Activated T-helper 1 cell treated with Interleukin-2 at 50 U/mL for 16 hours (primary cell): ENCODE results near the gene AGPS.
"Not testable (repeated sequence)": the region's sequence is repeated elsewhere in the genome, so short reads cannot be mapped to it uniquely, and the experiment has no call there.

Experiments used
- DNase-seq: peaks from one replicate; pipeline ENCODE4 v3.0.0-alpha.2; 2020; ENCODE audit warnings: low read depth

The AGPS gene

DNA sequence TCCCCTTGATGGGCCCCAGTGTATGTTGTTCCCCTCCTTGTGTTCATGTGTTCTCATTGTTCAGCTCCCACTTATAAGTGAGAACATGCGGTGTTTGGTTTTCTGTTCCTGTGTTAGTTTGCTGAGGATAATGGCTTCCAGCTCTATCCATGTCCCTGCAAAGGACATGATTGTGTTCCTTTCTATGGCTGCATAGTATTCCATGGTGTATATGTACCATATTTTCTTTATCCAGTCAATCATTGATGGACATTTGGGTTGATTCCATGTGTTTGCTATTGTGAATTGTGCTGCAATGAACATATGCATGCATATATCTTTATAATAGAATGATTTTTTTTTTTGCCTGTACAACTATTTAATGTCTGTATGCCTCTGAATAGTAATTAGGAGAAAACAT is 31.5 kb downstream of the AGPS start:
- not testable (repeated sequence) for DNase-seq

DNA sequence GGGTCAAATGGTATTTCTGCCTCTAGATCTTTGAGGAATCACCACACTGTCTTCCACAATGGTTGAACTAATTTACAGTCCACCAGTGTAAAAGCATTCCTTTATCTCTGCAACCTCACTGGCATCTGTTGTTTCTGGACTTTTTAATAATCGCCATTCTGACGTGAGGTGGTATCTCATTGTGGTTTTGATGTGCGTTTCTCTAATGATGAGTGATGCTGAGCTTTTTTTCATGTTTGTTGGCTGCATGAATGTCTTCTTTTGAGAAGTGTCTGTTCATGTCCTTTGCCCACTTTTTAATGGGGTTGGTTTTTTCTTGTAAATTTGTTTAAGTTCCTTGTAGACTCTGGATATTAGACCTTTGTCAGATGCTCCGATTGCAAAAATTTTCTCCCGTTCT is 32.0 kb downstream of the AGPS start:
- DNase-seq: not testable (repeated sequence)

DNA sequence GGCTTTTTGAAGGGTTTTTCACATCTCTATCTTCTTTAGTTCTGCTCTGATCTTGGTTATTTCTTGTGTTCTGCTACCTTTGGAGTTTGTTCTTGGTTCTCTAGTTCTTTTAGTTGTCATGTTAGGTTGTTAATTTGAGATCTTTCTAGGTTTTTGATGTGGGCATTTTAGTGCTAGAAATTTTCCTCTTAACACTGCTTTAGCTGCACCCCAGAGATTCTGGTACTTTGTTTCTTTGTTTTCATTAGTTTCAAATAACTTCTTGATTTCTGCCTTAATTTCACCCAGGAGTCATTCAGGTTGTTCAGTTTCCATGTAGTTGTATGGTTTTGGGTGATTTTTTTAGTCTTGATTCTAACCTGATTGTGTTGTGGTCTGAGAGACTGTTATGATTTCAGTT is 34.7 kb downstream of the AGPS start:
- no peak for DNase-seq

DNA sequence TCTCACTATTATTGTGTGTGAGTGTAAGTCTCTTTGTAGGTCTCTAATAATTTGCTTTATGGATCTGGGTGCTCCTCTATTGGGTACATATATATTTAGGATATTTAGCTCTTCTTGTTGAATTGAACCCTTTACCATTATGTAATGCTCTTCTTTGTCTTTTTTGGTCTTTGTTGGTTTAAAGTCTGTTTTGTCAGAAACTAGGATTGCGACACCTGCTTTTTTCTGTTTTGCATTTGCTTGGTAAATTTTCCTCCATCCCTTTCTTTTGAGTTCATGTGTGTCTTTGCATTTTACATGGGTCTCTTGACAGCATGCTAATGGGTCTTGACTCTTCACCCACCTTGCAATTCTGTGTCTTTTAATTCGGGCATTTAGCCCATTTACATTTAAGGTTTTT is 35.4 kb downstream of the AGPS start:
- DNase-seq: not testable (repeated sequence)

DNA sequence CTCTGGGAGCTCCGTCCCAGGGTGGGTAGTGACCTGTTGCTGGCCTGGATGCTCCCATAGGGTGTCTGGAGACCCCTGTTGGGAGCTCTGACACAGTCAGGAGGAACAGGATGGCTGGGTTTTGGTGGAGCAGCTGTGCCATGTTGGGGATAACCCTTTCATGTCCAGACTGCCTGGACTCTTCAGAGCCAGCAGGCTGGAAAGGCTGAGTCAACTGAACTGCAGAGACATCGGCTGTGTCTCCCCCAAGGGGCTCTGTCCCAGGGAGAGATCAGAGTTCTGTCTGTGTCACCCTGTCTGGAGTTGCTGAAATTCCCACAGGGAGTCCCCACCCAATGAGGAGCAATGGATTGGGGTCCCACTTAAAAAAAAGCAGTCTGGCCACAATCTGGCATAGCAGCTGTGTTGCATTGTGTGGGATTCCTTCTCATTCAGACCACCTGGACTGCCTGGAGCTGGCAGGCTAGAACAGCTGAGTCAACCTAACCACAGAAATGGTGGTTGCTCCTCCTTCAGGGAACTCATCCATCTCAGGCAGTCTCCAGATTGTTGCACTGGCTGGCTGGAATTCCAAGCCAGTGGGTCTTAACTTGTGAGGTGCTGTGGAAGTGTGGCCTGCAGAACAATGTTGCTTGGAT is 37.2 kb downstream of the AGPS start:
- no peak for DNase-seq

DNA sequence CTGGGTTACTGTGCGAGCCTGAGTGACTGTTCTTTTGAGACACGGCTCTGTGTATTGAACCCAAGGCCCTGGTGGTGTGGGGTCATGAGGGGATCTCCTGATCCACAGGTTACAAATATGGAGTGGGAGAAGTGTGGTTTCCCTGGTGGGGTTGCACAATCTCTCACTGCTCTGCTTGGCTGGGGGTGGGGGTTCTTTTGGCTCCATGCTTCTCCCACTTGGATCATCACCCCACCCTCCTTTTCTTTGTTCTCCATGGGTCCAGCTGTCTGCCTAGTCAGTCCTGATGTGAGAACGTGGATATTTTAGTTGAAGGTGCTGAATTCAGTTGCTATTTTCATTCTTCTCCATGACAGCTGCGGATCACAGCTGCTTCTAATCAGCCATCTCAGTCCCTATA is 37.8 kb downstream of the AGPS start:
- DNase-seq: no peak

DNA sequence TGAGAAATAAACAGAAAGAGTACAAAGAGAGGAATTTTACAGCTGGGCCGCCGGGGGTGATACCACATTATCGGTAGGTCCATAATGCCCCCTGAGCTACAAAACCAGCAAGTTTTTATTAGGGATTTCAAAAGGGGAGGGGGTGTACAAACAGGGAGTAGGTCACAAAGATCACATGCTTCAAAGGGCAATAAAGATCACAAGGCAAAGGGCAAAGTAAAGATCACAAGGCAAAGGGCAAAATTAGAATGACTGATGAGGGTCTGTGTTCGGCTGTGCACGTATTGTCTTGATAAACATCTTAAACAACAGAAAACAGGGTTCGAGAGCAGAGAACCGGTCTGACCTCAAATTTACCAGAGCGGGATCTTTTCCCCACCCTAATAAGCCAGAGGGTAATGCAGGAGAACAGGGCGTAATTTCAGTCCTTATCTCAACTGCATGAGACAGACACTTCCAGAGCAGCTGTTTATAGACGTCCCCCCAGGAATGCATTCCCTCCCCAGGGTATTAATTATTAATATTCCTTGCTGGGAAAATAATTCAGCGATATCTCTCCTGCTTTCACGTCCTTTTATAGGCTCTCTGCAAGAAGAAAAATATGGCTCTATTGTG is 38.6 kb downstream of the AGPS start:
- DNase-seq: not testable (repeated sequence)

DNA sequence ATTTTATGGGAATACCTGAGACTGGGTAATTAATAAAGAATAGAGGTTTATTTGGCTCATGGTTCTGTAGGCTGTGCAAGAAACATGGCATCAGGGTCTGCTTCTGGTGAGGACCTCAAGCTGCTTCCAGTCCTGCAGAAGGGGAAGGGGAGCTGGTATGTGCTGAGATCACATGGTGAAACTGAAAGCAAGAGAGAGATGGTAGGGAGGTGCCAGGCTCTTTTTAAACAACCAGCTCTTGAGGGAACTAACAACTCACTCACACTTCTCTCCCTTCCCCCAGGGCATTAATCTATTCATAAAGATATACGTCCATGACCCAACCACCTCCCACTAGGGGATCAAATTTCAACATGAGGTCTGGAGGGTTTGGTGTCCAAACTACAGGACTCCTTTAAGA is 40.1 kb downstream of the AGPS start:
- DNase-seq: no peak

DNA sequence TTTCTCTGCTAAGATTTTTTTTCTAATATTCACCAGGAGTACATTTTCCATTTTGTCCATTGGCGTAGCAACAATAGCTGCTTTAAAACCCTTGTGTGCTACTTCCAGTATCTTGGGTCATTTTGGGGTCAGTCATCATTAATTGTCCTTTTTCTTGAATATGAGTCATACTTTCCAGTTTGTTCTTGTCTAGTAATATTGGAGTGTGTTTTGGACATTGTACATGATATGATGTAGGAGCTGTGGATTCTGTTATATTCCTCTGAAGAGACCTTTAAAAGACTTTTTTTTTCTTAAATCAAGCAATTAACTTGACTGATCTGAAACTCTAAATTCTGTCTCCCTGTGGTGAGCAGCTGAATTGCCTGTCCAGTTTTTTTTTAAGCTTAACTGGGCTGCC is 40.8 kb downstream of the AGPS start:
- DNase-seq: no peak

DNA sequence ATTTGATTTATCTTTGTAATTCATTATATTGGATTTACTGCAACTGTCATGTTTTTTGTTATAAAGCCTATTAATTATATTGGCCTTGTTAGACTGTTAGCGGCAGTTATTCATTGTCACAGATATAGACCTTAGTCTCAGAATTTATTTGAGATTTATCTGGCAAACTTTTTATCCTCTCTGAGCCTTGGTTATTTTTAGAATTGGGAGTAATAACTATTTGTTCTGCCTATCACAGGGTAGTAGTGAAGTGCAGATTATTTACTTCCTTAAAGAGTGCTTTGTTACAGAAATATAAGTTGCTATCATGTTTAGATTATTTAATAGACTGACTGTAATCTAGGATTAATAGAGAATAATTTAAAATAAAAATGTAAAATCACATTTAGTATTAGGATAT is 41.9 kb downstream of the AGPS start:
- no peak for DNase-seq

DNA sequence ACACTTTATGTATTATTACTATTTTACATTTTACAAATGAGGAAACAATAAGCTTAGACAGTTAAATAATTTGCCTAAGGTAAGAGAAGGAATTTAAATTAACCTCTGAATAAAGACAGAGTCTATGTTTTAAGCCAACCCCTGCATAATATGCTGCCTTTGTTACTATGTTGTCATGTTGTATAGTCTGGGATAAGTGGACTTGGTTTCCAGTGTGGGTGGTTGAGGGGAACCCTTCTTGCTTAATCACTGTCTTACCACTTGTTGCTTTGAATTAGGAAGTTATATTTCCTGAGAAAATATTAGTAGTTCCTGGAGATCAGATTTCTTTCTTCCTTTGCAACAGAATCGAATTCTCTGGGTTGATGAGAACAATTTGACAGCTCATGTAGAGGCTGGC is 52.6 kb downstream of the AGPS start:
- no peak for DNase-seq

DNA sequence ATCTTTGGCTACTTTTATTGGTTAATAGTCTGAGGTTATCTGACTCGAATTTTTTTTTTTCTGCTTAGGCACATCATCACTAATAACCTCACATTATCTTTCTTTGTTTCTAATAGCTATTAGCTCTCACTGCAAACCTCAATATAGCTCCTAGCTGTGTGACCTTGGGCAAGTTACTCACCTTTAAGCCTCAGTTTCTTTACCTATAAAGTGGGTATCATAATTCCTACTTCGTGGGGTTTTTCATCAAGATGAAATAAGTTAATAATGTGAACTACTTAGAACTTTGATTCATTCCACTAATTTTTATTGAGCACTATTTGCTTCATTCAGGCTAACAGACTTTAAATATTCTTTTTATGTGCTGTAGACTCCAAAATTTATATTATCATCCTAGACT is 55.5 kb downstream of the AGPS start:
- no peak for DNase-seq

DNA sequence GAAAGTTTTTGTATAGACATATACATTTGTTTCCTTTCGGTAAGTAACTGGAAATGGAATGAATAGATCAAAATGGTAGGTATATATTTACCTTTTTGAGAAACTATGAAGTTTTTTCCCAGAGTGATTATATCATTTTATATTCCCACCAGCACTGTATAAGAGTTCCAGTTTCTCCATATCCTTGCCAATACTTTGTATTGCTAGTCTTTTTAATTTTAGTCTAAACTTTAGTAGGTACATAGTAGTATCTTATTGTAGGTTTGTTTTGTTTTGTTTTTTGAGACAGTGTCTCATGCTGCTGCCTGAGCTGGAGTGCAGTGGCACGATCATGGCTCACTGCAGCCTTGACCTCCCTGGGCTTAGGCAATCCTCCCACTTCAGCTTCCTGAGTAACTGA is 56.6 kb downstream of the AGPS start:
- no peak for DNase-seq

DNA sequence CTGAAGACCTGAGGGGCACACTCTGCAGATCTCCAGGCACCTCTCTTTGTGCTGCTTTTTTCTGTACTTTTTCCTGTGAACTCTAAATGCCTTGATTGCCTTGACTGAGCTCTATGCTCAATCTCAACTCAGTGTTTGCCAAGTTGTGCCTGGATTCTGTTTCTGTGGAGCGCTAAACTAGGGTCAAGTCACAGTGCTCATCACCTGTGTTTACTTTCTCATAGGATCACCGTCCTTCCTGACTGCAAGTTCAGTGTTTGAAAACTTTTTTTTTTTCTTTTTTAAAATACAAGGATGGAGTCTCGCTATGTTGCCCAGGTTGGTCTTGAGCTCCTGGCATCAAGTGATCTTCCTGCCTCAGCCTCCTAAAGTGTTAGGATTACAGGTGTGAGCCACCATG is 62.6 kb downstream of the AGPS start:
- DNase-seq: no peak

DNA sequence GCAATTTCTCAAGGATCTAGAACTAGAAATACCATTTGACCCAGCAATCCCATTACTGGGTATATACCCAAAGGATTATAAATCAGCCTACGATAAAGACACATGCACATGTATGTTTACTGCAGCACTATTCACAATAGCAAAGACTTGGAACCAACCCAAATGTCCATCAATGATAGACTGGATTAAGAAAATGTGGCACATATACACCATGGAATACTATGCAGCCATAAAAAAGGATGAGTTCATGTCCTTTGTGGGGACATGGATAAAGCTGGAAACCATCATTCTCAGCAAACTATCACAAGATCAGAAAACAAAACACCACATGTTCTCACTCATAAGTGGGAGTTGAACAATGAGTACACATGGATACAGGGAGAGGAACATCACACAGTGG is 67.2 kb downstream of the AGPS start:
- not testable (repeated sequence) for DNase-seq

DNA sequence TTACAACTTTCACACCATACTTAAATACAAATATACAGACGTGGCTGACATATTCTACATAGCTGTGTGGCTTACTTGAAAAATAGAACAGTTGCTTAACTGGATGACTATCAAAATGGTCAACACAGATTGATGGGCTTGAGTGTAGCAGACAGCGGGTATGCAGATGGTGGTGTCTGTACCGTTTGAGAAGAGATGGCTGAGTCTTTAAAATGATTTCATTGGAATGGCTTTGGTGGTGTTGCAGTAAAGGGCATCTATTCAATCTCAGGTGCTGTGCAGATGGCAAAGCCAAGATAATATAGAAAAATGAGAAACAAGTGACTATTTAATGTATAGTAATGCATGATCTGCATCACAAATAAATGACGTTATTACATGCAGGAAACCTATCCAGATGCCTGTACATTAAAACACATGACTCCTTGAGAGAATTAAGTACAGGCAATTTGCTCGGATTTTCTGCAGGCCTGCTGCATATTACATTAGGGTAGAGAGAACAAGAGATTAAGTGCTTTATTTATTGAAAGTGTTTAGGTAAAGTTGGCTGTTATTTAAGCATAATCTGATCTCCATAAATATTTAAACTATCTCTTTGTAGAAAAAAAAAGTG is 68.5 kb downstream of the AGPS start:
- no peak for DNase-seq

DNA sequence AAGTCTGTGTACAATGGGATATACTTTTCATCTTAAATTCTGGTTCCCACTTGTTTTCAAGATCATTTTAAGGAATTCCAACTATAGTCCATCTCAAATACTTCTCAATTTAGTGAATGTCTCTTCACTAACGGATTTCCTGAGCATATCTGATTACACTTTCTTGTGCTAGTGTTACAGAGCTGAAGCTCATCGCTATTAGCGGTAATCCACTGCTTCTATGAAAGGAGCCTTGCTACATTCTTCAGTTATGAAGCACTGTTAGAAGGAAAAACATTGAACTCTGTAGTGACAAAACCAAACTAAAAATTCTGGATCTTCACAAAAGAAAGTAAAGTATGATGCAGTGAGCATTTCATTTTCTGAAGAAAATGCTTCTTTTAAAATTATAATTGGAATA is 72.0 kb downstream of the AGPS start:
- DNase-seq: no peak

DNA sequence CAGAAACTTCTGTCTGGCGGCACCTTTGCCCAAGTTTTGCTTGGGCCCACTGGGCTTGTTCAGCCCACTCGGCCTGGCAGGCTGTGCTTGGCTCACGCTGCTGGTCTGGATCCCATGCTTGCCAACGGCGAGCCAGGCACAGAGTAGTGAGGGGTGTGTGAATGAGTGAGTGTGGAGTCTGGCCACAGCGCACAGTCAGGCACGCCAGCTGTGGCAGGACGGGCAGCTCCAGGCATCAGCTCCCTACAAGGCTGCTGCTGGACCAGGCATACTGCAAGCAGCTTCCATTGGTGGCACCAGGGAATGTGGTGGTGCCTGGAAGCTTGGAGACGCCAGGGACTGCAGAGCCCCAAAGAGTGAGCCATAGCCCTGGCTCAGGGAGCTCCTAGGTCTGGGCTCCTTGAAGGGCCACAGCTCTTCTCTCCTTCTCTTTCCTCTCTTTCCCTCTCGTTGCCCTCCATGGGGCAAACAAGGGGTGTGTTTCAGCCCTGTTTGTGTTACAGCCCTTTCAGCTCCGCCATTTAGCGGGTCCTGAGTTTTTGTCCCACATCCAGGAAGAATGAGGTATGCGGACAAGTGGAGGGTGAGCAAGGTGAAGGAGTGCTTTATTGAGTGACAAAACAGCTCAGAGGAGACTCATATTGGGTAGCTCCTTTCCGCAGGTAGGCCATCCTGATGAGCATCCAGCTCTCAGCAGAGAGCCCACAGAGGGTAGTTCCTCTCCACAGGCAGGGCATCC is 73.0 kb downstream of the AGPS start:
- no peak for DNase-seq

DNA sequence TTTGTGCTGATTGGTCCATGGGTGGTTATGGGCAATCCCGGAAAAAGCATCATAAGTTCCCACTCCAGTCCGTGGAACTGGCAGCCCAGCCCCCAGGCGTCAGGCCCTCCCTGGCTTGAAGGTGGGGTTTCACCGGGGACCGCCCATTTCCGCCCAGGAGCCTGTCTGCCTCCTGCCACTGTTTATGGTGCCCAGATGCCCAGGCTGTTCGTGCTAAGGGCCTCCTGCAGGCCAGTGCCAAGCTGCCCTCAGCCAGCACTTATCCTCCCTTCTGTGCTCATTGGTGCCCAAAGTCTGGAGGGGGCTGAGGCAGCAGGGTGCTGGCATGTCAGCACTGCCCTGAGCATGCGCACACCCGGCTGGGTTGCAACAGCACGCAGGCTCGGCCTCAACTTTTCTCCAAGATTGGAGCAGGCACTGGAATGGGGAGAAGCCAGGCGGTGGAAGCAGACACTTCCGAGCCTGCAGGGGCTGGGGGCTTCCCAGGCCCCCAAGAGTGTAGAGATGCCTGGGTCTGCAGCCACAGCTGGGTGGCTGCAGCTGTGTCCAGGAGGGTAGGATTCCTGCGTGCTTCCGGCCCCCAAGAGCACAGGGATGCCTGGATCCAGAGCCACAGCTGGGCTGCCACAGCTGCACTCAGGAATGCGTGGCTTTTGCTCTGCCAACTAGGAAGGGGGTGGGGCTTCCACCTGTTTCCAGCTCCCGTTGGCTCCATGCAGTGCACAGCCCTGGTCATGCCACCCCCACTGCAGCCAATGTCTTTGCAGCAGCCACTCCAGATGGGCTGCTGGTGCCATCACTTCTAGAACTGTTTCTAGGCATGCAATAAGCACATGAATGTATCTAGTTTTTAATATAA is 74.0 kb downstream of the AGPS start:
- DNase-seq: no peak

DNA sequence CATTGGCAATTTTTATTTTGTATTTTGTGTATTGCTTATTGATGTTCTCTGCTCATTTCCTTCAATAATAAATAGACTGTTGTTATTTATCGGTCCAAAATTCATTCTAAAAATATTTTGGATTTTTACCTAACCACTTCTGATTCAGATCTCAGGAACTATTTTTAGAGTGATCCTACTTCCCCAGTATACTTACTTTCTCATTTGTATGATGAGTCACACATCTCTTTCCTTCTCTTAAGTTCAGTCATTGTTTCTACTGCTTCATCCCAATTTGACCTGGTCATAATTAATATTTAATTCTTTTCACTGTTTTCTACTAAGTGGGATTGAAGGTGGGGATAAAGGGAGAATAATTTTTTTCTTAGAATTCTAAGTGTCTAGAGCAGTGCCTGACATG is 75.1 kb downstream of the AGPS start:
- no peak for DNase-seq

DNA sequence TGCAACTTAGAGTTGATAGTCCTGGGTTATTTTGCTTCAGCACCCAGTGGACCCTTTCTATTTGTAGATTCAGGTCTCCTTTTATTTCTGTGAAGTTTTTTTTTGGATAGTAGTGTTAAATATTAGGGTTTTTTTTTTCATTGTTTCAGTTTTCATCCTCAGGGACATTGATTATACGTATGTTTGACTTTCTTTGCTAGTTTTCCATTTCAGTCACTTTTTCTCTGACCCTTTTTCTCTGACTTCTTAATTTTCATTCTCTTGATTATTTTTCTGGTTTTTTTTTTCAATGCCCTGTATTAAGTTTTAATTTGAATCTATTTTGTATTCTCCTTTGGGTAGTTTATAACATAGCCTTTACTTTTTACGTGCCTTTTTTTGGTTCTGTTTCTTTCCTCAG is 79.4 kb downstream of the AGPS start:
- DNase-seq: no peak

DNA sequence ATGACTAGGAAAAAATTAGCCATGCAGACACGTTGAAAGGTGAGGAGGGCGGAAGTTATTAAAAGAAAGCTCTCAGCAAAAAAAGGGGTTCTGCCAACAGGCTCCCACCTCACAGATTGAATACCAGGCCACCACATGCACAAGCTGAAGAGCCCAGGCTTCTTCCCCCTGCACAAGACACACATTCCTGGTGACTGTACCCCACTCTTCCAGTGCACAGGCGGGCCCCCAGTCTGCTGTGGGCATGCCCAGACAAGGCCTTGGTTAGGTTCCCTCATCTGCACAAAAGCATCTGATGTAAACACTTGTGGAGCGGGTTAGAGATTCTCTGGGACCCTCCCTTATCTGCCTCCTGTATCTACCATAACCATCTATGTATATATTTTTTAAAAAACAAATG is 81.7 kb downstream of the AGPS start:
- no peak for DNase-seq
